ENCODE results near the gene ADAMTS6. TPM values are rescaled to one million over a fixed set of nuclear protein-coding genes. Genes with fewer than 3 reads are reported as not detected.

Gene ADAMTS6
- total and polyA plus RNA-seq, 2 donors (not counting 1 experiment from before 2014, with no cell fraction given): 3.6 to 12.3 TPM

DNA sequence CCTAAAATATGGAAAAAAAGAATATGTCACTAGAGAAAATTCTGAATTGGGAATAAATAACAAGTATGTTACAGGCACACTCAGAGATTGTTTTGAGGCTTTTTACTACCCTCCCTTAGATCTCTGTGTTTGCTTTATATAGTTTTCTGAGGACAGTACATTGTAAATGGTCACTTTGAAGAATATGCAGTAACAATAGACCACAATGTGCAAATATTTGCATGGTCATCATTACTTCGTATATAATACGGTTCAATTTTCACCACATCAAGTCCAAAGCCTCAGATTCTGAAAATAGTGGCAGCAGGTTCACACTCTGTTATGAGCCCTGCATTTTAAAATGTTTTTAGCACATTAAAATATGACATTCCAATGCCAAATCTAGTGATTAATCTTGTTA, 238.6 kb downstream of the ADAMTS6 start:
- DNase-seq (no peak), ATAC-seq (ENCODE audit: low read depth) (no peak)
- ChIA-PET POLR2A (no interaction called here), CTCF (no interaction called here)
- Histone ChIP-seq H3K9ac (ENCODE audit: low read length) (no peak overlapping the region), H3K4me3 (ENCODE audit: control extremely low read depth in 1 of 5, extremely low read depth in 1 of 5, insufficient read depth in 1 of 5, low read depth in 2 of 5, low read length in 4 of 5) (no peak overlapping the region), H3K9me3 (ENCODE audit: control extremely low read depth in 1 of 3, control insufficient read depth in 2 of 3, insufficient read depth in 1 of 3, low read length in 2 of 3) (no peaks in the 10 kb centered on the region), H2AFZ (ENCODE audit: insufficient read depth, low read depth, low read length, poor library complexity, severe bottlenecking) (no peak overlapping the region), H3K4me1 (ENCODE audit: control insufficient read depth in 2 of 2, insufficient read depth in 2 of 2, low read length in 2 of 2) (no peaks in the 10 kb centered on the region), H3K36me3 (replicated peaks in 1 of 2; ENCODE audit: control extremely low read depth in 1 of 2, control insufficient read depth in 1 of 2, extremely low read depth in 1 of 2, insufficient read depth in 2 of 2, low read length in 1 of 2) (no peaks in the 10 kb centered on the region), H3K4me2 (replicated peaks; ENCODE audit: low read depth, low read length, poor library complexity, severe bottlenecking) (no peak overlapping the region), H3K27me3 (replicated peaks in 1 of 4; ENCODE audit: control extremely low read depth in 1 of 4, control insufficient read depth in 3 of 4, insufficient read depth in 4 of 4, low read length in 3 of 4) (no peaks in the 10 kb centered on the region), H3K27ac (ENCODE audit: low read length in 2 of 2) (no peak overlapping the region), H4K20me1 (ENCODE audit: control insufficient read depth, insufficient read depth, low read length, poor library complexity, severe bottlenecking) (no peaks in the 10 kb centered on the region), H3K79me2 (ENCODE audit: control insufficient read depth, insufficient read depth, low read length) (no peaks in the 10 kb centered on the region)
- no peaks in the 10 kb centered on the region for H3K4me1 Mint-ChIP-seq
- H3K27ac Mint-ChIP-seq: no peak overlapping the region
- intact Hi-C loops (cut with micrococcal nuclease): no loop called here
- H3K27me3 Mint-ChIP-seq: no peaks in the 10 kb centered on the region
- 83% methylated on average over 2 of the region's 2 CpGs for WGBS (ENCODE audit: insufficient coverage)
- TF ChIP-seq EZH2 (IDR thresholded peaks at IDR 0.05; ENCODE audit: borderline replicate concordance, insufficient read depth, low read depth, low read length, poor library complexity, severe bottlenecking): no peak
- TF ChIP-seq, protein P1, sequence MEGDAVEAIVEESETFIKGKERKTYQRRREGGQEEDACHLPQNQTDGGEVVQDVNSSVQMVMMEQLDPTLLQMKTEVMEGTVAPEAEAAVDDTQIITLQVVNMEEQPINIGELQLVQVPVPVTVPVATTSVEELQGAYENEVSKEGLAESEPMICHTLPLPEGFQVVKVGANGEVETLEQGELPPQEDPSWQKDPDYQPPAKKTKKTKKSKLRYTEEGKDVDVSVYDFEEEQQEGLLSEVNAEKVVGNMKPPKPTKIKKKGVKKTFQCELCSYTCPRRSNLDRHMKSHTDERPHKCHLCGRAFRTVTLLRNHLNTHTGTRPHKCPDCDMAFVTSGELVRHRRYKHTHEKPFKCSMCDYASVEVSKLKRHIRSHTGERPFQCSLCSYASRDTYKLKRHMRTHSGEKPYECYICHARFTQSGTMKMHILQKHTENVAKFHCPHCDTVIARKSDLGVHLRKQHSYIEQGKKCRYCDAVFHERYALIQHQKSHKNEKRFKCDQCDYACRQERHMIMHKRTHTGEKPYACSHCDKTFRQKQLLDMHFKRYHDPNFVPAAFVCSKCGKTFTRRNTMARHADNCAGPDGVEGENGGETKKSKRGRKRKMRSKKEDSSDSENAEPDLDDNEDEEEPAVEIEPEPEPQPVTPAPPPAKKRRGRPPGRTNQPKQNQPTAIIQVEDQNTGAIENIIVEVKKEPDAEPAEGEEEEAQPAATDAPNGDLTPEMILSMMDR (IDR thresholded peaks at IDR 0.05): no peak
- no peaks in the 10 kb centered on the region for H3K9me3 Mint-ChIP-seq (ENCODE audit: insufficient read depth)
- no peak overlapping the region for H3K4me3 Mint-ChIP-seq

DNA sequence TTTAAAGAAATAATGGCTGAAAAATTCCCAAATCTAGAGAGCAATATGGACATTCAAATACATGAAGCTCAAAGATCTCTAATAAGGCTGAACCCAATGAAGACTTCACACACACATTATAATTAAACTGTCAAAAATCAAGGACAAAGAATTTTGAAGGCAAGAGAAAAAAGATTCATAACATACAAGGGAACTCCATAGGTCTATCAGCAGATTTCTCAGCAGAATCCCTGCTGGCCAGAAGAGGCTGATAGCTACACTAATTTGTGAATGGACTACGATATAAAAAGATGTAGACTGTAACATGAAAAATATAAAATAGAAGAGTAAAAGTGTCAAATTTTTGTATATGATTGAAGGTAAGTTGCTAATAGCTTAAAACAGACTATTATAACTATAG, 251.9 kb downstream of the ADAMTS6 start:
- ChIA-PET POLR2A (no interaction called here), CTCF (no interaction called here)
- H2AFZ ChIP-seq (ENCODE audit: insufficient read depth, low read depth, low read length, poor library complexity, severe bottlenecking): no peak overlapping the region
- ATAC-seq (ENCODE audit: low read depth) (no peak), DNase-seq (no peak)
- Mint-ChIP-seq H3K4me1 (no peaks in the 10 kb centered on the region), H3K27me3 (no peaks in the 10 kb centered on the region), H3K9me3 (ENCODE audit: insufficient read depth) (peaks cover 21% of the 10 kb centered on the region), H3K4me3 (no peak overlapping the region), H3K27ac (no peak overlapping the region)
- no peaks in the 10 kb centered on the region for H4K20me1 ChIP-seq (ENCODE audit: control insufficient read depth, insufficient read depth, low read length, poor library complexity, severe bottlenecking)
- H3K4me3 ChIP-seq (ENCODE audit: control extremely low read depth in 1 of 5, extremely low read depth in 1 of 5, insufficient read depth in 1 of 5, low read depth in 2 of 5, low read length in 4 of 5): no peak overlapping the region
- H3K36me3 ChIP-seq (replicated peaks in 1 of 2; ENCODE audit: control extremely low read depth in 1 of 2, control insufficient read depth in 1 of 2, extremely low read depth in 1 of 2, insufficient read depth in 2 of 2, low read length in 1 of 2): no peaks in the 10 kb centered on the region
- intact Hi-C loops (cut with micrococcal nuclease): no loop called here
- no peaks in the 10 kb centered on the region for H3K27me3 ChIP-seq (replicated peaks in 1 of 4; ENCODE audit: control extremely low read depth in 1 of 4, control insufficient read depth in 3 of 4, insufficient read depth in 4 of 4, low read length in 3 of 4)
- H3K9ac ChIP-seq (ENCODE audit: low read length): no peak overlapping the region
- no CpG with 5 or more reads among the region's 1 CpG for WGBS (ENCODE audit: insufficient coverage)
- no peaks in the 10 kb centered on the region for H3K79me2 ChIP-seq (ENCODE audit: control insufficient read depth, insufficient read depth, low read length)
- H3K9me3 ChIP-seq (ENCODE audit: control extremely low read depth in 1 of 3, control insufficient read depth in 2 of 3, insufficient read depth in 1 of 3, low read length in 2 of 3): peaks cover 0 to 23% (median 11%) of the 10 kb centered on the region in 3 donors
- TF ChIP-seq, protein P1 (IDR thresholded peaks at IDR 0.05): no peak
- H3K4me1 ChIP-seq (ENCODE audit: control insufficient read depth in 2 of 2, insufficient read depth in 2 of 2, low read length in 2 of 2): no peaks in the 10 kb centered on the region
- no peak overlapping the region for H3K27ac ChIP-seq (ENCODE audit: low read length in 2 of 2)
- no peak overlapping the region for H3K4me2 ChIP-seq (replicated peaks; ENCODE audit: low read depth, low read length, poor library complexity, severe bottlenecking)
